ENCODE results near the gene SAE1. TPM values are rescaled to one million over a fixed set of nuclear protein-coding genes. Genes with fewer than 3 reads are reported as not detected.
A peak's percentile ranks its signal among the peaks of the same experiment; 100 is the strongest.

SAE1 gene
- total and polyA plus RNA-seq, 2 experiments from 2014 or later, result 115 to 236 TPM

DNA sequence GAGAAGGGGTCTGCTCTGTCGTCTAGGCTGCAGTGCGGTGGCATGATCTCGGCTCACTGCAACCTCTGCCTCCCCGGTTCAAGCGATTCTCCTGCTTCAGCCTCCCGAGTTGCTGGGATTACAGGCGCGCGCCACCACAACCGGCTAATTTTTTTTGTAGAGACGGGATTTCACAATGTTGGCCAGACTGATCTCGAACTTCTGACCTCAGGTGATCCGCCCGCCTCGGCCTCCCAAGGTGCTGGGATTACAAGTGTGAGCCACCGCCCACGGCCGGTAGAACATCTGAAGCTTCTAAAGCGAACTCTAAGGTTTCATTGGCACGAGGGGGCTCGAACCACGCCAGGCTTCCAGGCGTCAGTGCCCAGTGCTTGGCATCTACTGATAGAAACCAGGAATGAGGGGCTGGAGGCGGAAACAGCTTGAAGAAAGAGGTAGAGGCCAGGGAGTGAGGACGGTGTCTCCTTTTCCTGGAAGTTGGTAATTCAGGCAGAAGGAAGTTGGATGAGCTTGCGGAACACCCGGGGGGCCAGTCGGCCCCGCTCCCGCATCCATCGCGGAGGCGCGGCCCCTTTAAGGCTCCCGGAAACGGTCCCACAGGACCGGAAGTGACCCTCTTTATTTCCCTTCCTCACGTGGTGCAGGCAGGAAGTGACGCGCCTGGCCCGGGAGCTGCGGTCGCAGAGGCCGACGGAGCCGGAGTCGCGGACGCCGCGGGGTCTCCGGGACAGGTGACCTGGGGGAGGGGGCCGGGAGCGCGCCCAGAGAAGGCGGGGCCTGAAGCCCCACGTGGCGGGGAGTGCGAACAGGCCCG lies 125.5 kb downstream of the SAE1 start, which contains the start of gene CCDC9 (continued):
- TF ChIP-seq, protein P1, sequence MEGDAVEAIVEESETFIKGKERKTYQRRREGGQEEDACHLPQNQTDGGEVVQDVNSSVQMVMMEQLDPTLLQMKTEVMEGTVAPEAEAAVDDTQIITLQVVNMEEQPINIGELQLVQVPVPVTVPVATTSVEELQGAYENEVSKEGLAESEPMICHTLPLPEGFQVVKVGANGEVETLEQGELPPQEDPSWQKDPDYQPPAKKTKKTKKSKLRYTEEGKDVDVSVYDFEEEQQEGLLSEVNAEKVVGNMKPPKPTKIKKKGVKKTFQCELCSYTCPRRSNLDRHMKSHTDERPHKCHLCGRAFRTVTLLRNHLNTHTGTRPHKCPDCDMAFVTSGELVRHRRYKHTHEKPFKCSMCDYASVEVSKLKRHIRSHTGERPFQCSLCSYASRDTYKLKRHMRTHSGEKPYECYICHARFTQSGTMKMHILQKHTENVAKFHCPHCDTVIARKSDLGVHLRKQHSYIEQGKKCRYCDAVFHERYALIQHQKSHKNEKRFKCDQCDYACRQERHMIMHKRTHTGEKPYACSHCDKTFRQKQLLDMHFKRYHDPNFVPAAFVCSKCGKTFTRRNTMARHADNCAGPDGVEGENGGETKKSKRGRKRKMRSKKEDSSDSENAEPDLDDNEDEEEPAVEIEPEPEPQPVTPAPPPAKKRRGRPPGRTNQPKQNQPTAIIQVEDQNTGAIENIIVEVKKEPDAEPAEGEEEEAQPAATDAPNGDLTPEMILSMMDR (conservative IDR thresholded peaks at IDR 0.05; ENCODE audit: low read depth in 2 of 2), result no peak
- TF ChIP-seq POLR2AphosphoS5 (IDR thresholded peaks at IDR 0.05; ENCODE audit: low read depth), result peak; percentile 56
- no peak for TF ChIP-seq EZH2phosphoT487 (IDR thresholded peaks at IDR 0.05; ENCODE audit: unreplicated experiment)
- TF ChIP-seq ZNF331 (CRISPR knock-in tag; IDR thresholded peaks at IDR 0.05; ENCODE audit: low read depth), result no peak
- no peak for TF ChIP-seq NANOG (IDR thresholded peaks at IDR 0.05; ENCODE audit: borderline replicate concordance)
- no peak for TF ChIP-seq STAT1 (IDR thresholded peaks at IDR 0.05; ENCODE audit: unreplicated experiment)
- TF ChIP-seq EZH2 (IDR thresholded peaks at IDR 0.05; ENCODE audit: low read depth, unreplicated experiment), result no peak
- TF ChIP-seq ZNF114 (CRISPR knock-in tag; IDR thresholded peaks at IDR 0.05), result no peak
- TF ChIP-seq, protein P2, sequence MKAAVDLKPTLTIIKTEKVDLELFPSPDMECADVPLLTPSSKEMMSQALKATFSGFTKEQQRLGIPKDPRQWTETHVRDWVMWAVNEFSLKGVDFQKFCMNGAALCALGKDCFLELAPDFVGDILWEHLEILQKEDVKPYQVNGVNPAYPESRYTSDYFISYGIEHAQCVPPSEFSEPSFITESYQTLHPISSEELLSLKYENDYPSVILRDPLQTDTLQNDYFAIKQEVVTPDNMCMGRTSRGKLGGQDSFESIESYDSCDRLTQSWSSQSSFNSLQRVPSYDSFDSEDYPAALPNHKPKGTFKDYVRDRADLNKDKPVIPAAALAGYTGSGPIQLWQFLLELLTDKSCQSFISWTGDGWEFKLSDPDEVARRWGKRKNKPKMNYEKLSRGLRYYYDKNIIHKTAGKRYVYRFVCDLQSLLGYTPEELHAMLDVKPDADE (IDR thresholded peaks at IDR 0.05), result peak; percentile 79; the same call in 1 of the 2 replicates
- peak; percentile 96 for TF ChIP-seq CREB1 (CRISPR knock-in tag; IDR thresholded peaks at IDR 0.05; ENCODE audit: low read depth)

GRCh38 chr19:47256693-47257410 lies 126.2 kb downstream of the SAE1 start:
- H4K20me1 ChIP-seq (replicated peaks; ENCODE audit: insufficient read depth), result no peaks in the 10 kb centered on the region; the same call in 1 of the 2 replicates
- Mint-ChIP-seq H3K27me3 (ENCODE audit: insufficient read depth, low read depth, poor library complexity) (peaks cover 12% of the 10 kb centered on the region), H3K27ac (peak overlapping the region; percentile 97), H3K4me1 (peaks cover 16% of the 10 kb centered on the region), H3K36me3 (ENCODE audit: low read depth) (peaks cover 37% of the 10 kb centered on the region), H3K9me3 (no peaks in the 10 kb centered on the region; the same call in 1 of the 3 replicates), H3K4me3 (peak overlapping the region; percentile 88)
- peaks cover 10% of the 10 kb centered on the region; the same call in 1 of the 2 replicates for H3K4me1 ChIP-seq (ENCODE audit: insufficient read depth)
- H3K4me3 ChIP-seq, result peak overlapping the region; percentile 54; the same call in 1 of the 2 replicates
- no peaks in the 10 kb centered on the region for H3K9me2 ChIP-seq (ENCODE audit: insufficient read depth)
- H3K79me2 ChIP-seq (replicated peaks; ENCODE audit: insufficient read depth), result peaks cover 15% of the 10 kb centered on the region
- TF ChIP-seq EZH2 (IDR thresholded peaks at IDR 0.05; ENCODE audit: low read depth, unreplicated experiment), result no peak
- TF ChIP-seq, protein P1 (conservative IDR thresholded peaks at IDR 0.05; ENCODE audit: low read depth in 2 of 2), result no peak
- peak; percentile 78 for TF ChIP-seq CREB1 (CRISPR knock-in tag; IDR thresholded peaks at IDR 0.05; ENCODE audit: low read depth)
- H3K27me3 ChIP-seq (ENCODE audit: insufficient read depth), result no peaks in the 10 kb centered on the region
- peak; percentile 79 for ATAC-seq
- 0 out of 2 replicates have a peak overlapping the region, but pooled peaks have one; percentile 59 for H3K27ac ChIP-seq (ENCODE audit: low read depth)
- peaks cover 14% of the 10 kb centered on the region; the same call in 1 of the 2 replicates for H3F3A ChIP-seq (replicated peaks; ENCODE audit: low read depth)
- DNase-seq (ENCODE audit: low spot score), result peak; percentile 100
- no peak overlapping the region for H2AFZ ChIP-seq
- no peak overlapping the region for H3K4me2 ChIP-seq
- H3K36me3 ChIP-seq (ENCODE audit: insufficient read depth), result peaks cover 8% of the 10 kb centered on the region

Measured in GM23338 (cell line).